SU-DHL-6 (cell line): ENCODE measurements around the gene ADAMTS12.

ENCODE experiments used
- CTCF ChIP-seq: fragments of 200-600 bp; sonication (generic); IDR thresholded peaks from one replicate; pipeline ENCODE4 v1.5.1; 2017; ENCODE audit warnings: antibody characterized with exemption, mild to moderate bottlenecking, low read length, moderate library complexity; ENCODE audit not compliant: insufficient read depth, poor library complexity, severe bottlenecking
- EZH2phosphoT487 ChIP-seq: fragments of 200-600 bp; sonication (generic), shearing (Covaris generic); conservative IDR thresholded peaks from 2 replicates; pipeline ENCODE4 v1.6.1; 2018; ENCODE audit warnings: mild to moderate bottlenecking, antibody characterized with exemption, low read length, moderate library complexity, mixed read lengths

GRCh38 chr5:33523208-33523771, 368.5 kb downstream of the ADAMTS12 start:
- no peak for TF ChIP-seq CTCF
- TF ChIP-seq EZH2phosphoT487 = no peak
